HCT116 (cell line): ENCODE measurements around the gene SPDL1. TPM values are rescaled to one million over a fixed set of nuclear protein-coding genes. Genes with fewer than 3 reads are reported as not detected.
A peak's percentile ranks its signal among the peaks of the same experiment; 100 is the strongest.

Source experiments
- ATAC-seq: fragments of 200-7000 bp; cut with Tn5 transposase; 2 replicates; pipeline ENCODE4 v1.9.1; 2020; ENCODE audit warnings: mild to moderate bottlenecking, moderate library complexity
- BruUV-seq: library from RNA; stranded (reverse); fragments of 400-500 nt; replicated peaks from 2 replicates; lab custom pipeline; 2021; lab: Mats Ljungman, UMichigan
- CTCF ChIA-PET: fragments of 300-600 bp; sonication (Branson Sonifier 250); formaldehyde crosslinking; loops from one replicate; lab custom pipeline; 2021; ENCODE audit warnings: antibody characterized with exemption; lab: Charles Lee
- POLR2A ChIA-PET: fragments of 300-600, 350-600 bp; sonication (Branson Sonifier 250); formaldehyde crosslinking; loops from one replicate; lab custom pipeline; 2021; ENCODE audit warnings: antibody characterized with exemption; lab: Charles Lee
- RAD21 ChIA-PET, 2 experiments: fragments of 300-600 bp; sonication (Branson Sonifier 250); formaldehyde crosslinking; loops; one replicate each; lab custom pipeline; 2023; ENCODE audit warnings: low total read pairs in 2 of 2; ENCODE audit not compliant: uncharacterized antibody in 2 of 2, unreplicated experiment in 2 of 2, low non-redundant PET in 1 of 2; lab: Charles Lee
- DNase-seq: peaks from one replicate; pipeline ENCODE4 v3.0.0-alpha.2; 2010; ENCODE audit warnings: low read depth, low spot score
- H2AFZ ChIP-seq: fragments of 200-600 bp; shearing (Covaris generic), sonication (generic); 2 replicates; pipeline ENCODE4 v1.6.1; 2017; ENCODE audit warnings: low read depth, mixed run types, mixed read lengths, antibody characterized with exemption, low read length; ENCODE audit not compliant: poor library complexity, severe bottlenecking
- H3K27ac ChIP-seq: 2 replicates; pipeline ENCODE4 v1.5.1; 2012; ENCODE audit warnings: low read depth, low read length
- H3K27me3 ChIP-seq: fragments of 200-600 bp; sonication (generic); 2 replicates; pipeline ENCODE4 v1.6.1; 2016; ENCODE audit warnings: mixed run types, low read length, mixed read lengths; ENCODE audit not compliant: insufficient read depth
- H3K36me3 ChIP-seq, 2 experiments: fragments of 200-500 bp in 1 of 2; fragments of 200-600 bp in 1 of 2; sonication (Bioruptor generic) in 1 of 2; sonication (generic) in 1 of 2; 2 replicates each; pipeline versions ENCODE4 v1.5.1 to v1.6.1; 2014 to 2016; ENCODE audit warnings: low read length in 2 of 2, inconsistent platforms in 1 of 2, mixed read lengths in 1 of 2, mixed run types in 1 of 2; ENCODE audit not compliant: insufficient read depth in 2 of 2, control insufficient read depth in 1 of 2
- H3K4me1 ChIP-seq, 2 experiments: fragments of 200-600 bp in 1 of 2; sonication (generic) in 1 of 2; 2 replicates each; pipeline versions ENCODE4 v1.5.1 to v1.6.1; 2012 to 2017; ENCODE audit warnings: low read length in 2 of 2, inconsistent platforms in 1 of 2, mild to moderate bottlenecking in 1 of 2, mixed read lengths in 1 of 2, mixed run types in 1 of 2, moderate library complexity in 1 of 2; ENCODE audit not compliant: insufficient read depth in 2 of 2, control insufficient read depth in 1 of 2
- H3K4me2 ChIP-seq: fragments of 200-600 bp; sonication (generic); 2 replicates; pipeline ENCODE4 v1.6.1; 2017; ENCODE audit warnings: mixed run types, low read length, mixed read lengths
- H3K4me3 ChIP-seq, 2 experiments: fragments of 200-600 bp in 1 of 2; sonication (generic) in 1 of 2; replicated peaks in 1 of 2; 2 replicates each; pipeline ENCODE4 v1.5.1; 2011 to 2016; ENCODE audit warnings: low read length in 2 of 2, control low read depth in 1 of 2, low read depth in 1 of 2, mild to moderate bottlenecking in 1 of 2, mixed read lengths in 1 of 2, mixed run types in 1 of 2
- H3K79me2 ChIP-seq: fragments of 200-600 bp; sonication (generic); 2 replicates; pipeline ENCODE4 v1.6.1; 2017; ENCODE audit warnings: mild to moderate bottlenecking, mixed run types, low read length, moderate library complexity, mixed read lengths; ENCODE audit not compliant: insufficient read depth
- H3K9ac ChIP-seq: fragments of 200-600 bp; sonication (generic); 2 replicates; pipeline ENCODE4 v1.6.1; 2016; ENCODE audit warnings: low read length, mixed read lengths
- H3K9me2 ChIP-seq: fragments of 200-600 bp; sonication (generic), shearing (Covaris generic); 2 replicates; pipeline ENCODE4 v1.6.1; 2017; ENCODE audit warnings: mixed run types, mild to moderate bottlenecking, moderate library complexity; ENCODE audit not compliant: insufficient read depth
- H3K9me3 ChIP-seq, 2 experiments: fragments of 200-500 bp in 1 of 2; fragments of 200-600 bp in 1 of 2; sonication (Bioruptor generic) in 1 of 2; sonication (generic) in 1 of 2; 2 replicates each; pipeline ENCODE4 v1.6.1; 2014 to 2017; ENCODE audit warnings: low read length in 2 of 2, mixed read lengths in 2 of 2, inconsistent platforms in 1 of 2, low read depth in 1 of 2, mild to moderate bottlenecking in 1 of 2, mixed run types in 1 of 2, moderate library complexity in 1 of 2; ENCODE audit not compliant: control insufficient read depth in 1 of 2, insufficient read depth in 1 of 2
- H4K20me1 ChIP-seq: fragments of 200-600 bp; sonication (generic), shearing (Covaris generic); 2 replicates; pipeline ENCODE4 v1.6.1; 2017; ENCODE audit warnings: mixed run types, mild to moderate bottlenecking, moderate library complexity; ENCODE audit not compliant: insufficient read depth
- ATF3 ChIP-seq: IDR thresholded peaks from 2 replicates; pipeline ENCODE4 v1.6.1; 2012
- CTCF ChIP-seq, 3 experiments: fragments of 200-600 bp in 1 of 3; sonication (generic) in 1 of 3; IDR thresholded peaks in 2 of 3; conservative IDR thresholded peaks in 1 of 3; 2 replicates each; pipeline ENCODE4 v1.5.1; 2012 to 2017; ENCODE audit warnings: low read depth in 2 of 3, low read length in 2 of 3, antibody characterized with exemption in 1 of 3, borderline replicate concordance in 1 of 3, control low read depth in 1 of 3, mild to moderate bottlenecking in 1 of 3, mixed read lengths in 1 of 3, mixed run types in 1 of 3, moderate library complexity in 1 of 3; ENCODE audit not compliant: insufficient read depth in 1 of 3
- POLR2A ChIP-seq: IDR thresholded peaks from 2 replicates; pipeline ENCODE4 v1.7.0; 2011; ENCODE audit warnings: borderline replicate concordance; ENCODE audit not compliant: insufficient read depth, insufficient read length; ENCODE audit errors: extremely low read depth
- RAD21 ChIP-seq: IDR thresholded peaks from 2 replicates; pipeline ENCODE4 v1.6.1; 2012; ENCODE audit warnings: low read depth, mild to moderate bottlenecking
- SRF ChIP-seq: IDR thresholded peaks from 2 replicates; pipeline ENCODE4 v1.6.1; 2012; ENCODE audit warnings: low read depth
- intact Hi-C: fragments of 100-400 bp; cut with micrococcal nuclease; formaldehyde crosslinking; loops from 2 replicates; pipeline ENCODE4 v1.10.0; 2022
- total RNA-seq: library from RNA; stranded (reverse); gene quantifications from one replicate; pipeline ENCODE4 v1.2.1, GENCODE V29; 2021; ENCODE audit not compliant: unreplicated experiment

Gene SPDL1
- total RNA-seq, 1 experiment from 2014 or later: 28.5 TPM

GRCh38 chr5:169576181-169576598 is 7.4 kb upstream of the SPDL1 start:
- Histone ChIP-seq H4K20me1 (no peaks in the 10 kb centered on the region; the same call in 1 of the 2 replicates), H3K4me2 (no peak overlapping the region), H2AFZ (no peak overlapping the region), H3K36me3 (no peaks in the 10 kb centered on the region), H3K4me1 (no peaks in the 10 kb centered on the region)
- RAD21 ChIA-PET: no interaction called here
- no peak for DNase-seq
- no peak for ATAC-seq
- BruUV-seq: no TSS peak
- TF ChIP-seq POLR2A (no peak), ATF3 (no peak)
- TF ChIP-seq, all 23 proteins: peak for 0
- no peaks in the 10 kb centered on the region for H3K9me2 ChIP-seq
- POLR2A ChIA-PET: no interaction called here
- CTCF ChIA-PET: no interaction called here
- no peak overlapping the region for H3K27ac ChIP-seq
- intact Hi-C loops: no loop called here
- H3K27me3 ChIP-seq: peaks cover 60% of the 10 kb centered on the region
- no peak overlapping the region for H3K4me3 ChIP-seq
- no peaks in the 10 kb centered on the region for H3K79me2 ChIP-seq
- H3K9ac ChIP-seq: no peak overlapping the region
- no peaks in the 10 kb centered on the region for H3K9me3 ChIP-seq

GRCh38 chr5:169577951-169578350 is 5.6 kb upstream of the SPDL1 start:
- Histone ChIP-seq H4K20me1 (no peaks in the 10 kb centered on the region; the same call in 1 of the 2 replicates), H3K4me1 (peaks cover 0 to 2% of the 10 kb centered on the region in 2 experiments; a peak in 1 of 4 replicates), H3K27ac (no peak overlapping the region), H3K36me3 (no peaks in the 10 kb centered on the region), H3K4me3 (no peak overlapping the region), H3K9ac (no peak overlapping the region)
- POLR2A ChIA-PET: no interaction called here
- intact Hi-C loops: no loop called here
- DNase-seq (no peak), ATAC-seq (0 out of 2 replicates have a peak, but pooled peaks have one; percentile 52)
- no TSS peak for BruUV-seq
- no peak for TF ChIP-seq SRF
- TF ChIP-seq CTCF (IDR thresholded peaks at IDR 0.05 in 2 of 3, conservative IDR thresholded peaks at IDR 0.05 in 1 of 3; ENCODE audit: borderline replicate concordance in 1 of 3, insufficient read depth in 1 of 3, low read depth in 2 of 3, low read length in 2 of 3): peak; percentile 17 to 41 (median 24); a peak in 3 of 6 replicates
- TF ChIP-seq RAD21: peak; percentile 46
- TF ChIP-seq, all 23 proteins: peak for 2
- Histone ChIP-seq H3K4me2 (no peak overlapping the region), H3K9me2 (no peaks in the 10 kb centered on the region), H3K79me2 (no peaks in the 10 kb centered on the region), H3K27me3 (peaks cover 58% of the 10 kb centered on the region), H2AFZ (no peak overlapping the region), H3K9me3 (no peaks in the 10 kb centered on the region)
- CTCF ChIA-PET: interaction anchor here (1.0 kb wide), 1 partner anchor 591 kb away, joined by 3 read pairs; no protein-coding TSS in a partner anchor
- RAD21 ChIA-PET: no interaction called here
